ENCODE results near the gene DPP6.

GRCh38 chr7:154881026-154881425, 828.8 kb downstream of the DPP6 start:
- no peak for TF ChIP-seq CTCF (conservative IDR thresholded peaks at IDR 0.05; ENCODE audit: low read length)
- TF ChIP-seq EZH2phosphoT487 (IDR thresholded peaks at IDR 0.05; ENCODE audit: borderline replicate concordance, low read depth, low read length) = no peak
